ENCODE results near the gene CYB561. TPM values are rescaled to one million over a fixed set of nuclear protein-coding genes. Genes with fewer than 3 reads are reported as not detected.

CYB561 gene
- total RNA-seq, 1 experiment from 2014 or later = 35.1 TPM

DNA sequence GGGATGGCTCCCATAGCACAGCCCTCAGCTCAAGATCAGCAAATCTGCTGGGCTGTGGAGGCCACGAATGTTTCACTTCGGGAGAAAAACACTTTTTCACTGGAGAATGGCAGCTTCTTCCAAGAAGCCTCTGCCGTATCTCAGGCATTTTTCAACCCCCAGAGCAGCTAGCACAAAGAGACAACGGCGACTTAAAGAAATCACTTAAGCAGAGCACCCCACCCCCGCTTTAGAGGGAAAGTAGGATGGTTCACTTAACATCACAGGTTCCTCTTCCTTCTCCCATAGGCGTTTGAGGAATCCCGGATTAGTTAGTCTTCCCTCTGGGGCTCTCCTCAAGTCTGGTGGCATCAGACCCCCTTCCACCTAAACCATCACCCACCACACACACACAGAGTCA lies 27.6 kb downstream of the CYB561 start:
- ATAC-seq (no peak), DNase-seq (ENCODE audit: low spot score) (no peak)
- ChIA-PET CTCF (interaction anchor here (1.1 to 3.8 kb wide), 6 partner anchors 12 to 292 kb away, joined by 3 to 14 read pairs (median 4); no protein-coding TSS in a partner anchor), POLR2A (no interaction called here)
- Mint-ChIP-seq H3K9me3 (no peaks in the 10 kb centered on the region), H3K27me3 (ENCODE audit: low read depth) (no peaks in the 10 kb centered on the region), H3K4me1 (no peaks in the 10 kb centered on the region; the same call in 1 of the 2 replicates), H3K4me3 (no peak overlapping the region), H3K36me3 (peaks cover 4% of the 10 kb centered on the region; the same call in 1 of the 2 replicates), H3K27ac (no peak overlapping the region)
- TF ChIP-seq, protein P1, sequence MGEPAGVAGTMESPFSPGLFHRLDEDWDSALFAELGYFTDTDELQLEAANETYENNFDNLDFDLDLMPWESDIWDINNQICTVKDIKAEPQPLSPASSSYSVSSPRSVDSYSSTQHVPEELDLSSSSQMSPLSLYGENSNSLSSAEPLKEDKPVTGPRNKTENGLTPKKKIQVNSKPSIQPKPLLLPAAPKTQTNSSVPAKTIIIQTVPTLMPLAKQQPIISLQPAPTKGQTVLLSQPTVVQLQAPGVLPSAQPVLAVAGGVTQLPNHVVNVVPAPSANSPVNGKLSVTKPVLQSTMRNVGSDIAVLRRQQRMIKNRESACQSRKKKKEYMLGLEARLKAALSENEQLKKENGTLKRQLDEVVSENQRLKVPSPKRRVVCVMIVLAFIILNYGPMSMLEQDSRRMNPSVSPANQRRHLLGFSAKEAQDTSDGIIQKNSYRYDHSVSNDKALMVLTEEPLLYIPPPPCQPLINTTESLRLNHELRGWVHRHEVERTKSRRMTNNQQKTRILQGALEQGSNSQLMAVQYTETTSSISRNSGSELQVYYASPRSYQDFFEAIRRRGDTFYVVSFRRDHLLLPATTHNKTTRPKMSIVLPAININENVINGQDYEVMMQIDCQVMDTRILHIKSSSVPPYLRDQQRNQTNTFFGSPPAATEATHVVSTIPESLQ (CRISPR knock-in tag; IDR thresholded peaks at IDR 0.05) = no peak
- TF ChIP-seq PRRX2 (CRISPR knock-in tag; IDR thresholded peaks at IDR 0.05) = no peak
- TF ChIP-seq RORB (CRISPR knock-in tag; IDR thresholded peaks at IDR 0.05) = no peak
- TF ChIP-seq, protein P2, sequence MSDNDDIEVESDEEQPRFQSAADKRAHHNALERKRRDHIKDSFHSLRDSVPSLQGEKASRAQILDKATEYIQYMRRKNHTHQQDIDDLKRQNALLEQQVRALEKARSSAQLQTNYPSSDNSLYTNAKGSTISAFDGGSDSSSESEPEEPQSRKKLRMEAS (CRISPR knock-in tag; IDR thresholded peaks at IDR 0.05) = no peak
- no peak for TF ChIP-seq AFF4 (CRISPR knock-in tag; IDR thresholded peaks at IDR 0.05; ENCODE audit: borderline replicate concordance)
- TF ChIP-seq SOX15 (CRISPR knock-in tag; IDR thresholded peaks at IDR 0.05) = no peak
- TF ChIP-seq ZNF138 (CRISPR knock-in tag; conservative IDR thresholded peaks at IDR 0.05) = no peak
- TF ChIP-seq ZNF317 (CRISPR knock-in tag; IDR thresholded peaks at IDR 0.05; ENCODE audit: borderline replicate concordance, low read depth) = no peak
- TF ChIP-seq EMX1 (CRISPR knock-in tag; IDR thresholded peaks at IDR 0.05) = no peak
- TF ChIP-seq CTCF (IDR thresholded peaks at IDR 0.05) = no peak
- no peak for TF ChIP-seq TCF7 (CRISPR knock-in tag; IDR thresholded peaks at IDR 0.05; ENCODE audit: low read depth)
- no peak for TF ChIP-seq TEAD1 (CRISPR knock-in tag; IDR thresholded peaks at IDR 0.05)
- TF ChIP-seq GABPB1 (CRISPR knock-in tag; IDR thresholded peaks at IDR 0.05) = no peak
- no peak for TF ChIP-seq ZMAT4 (CRISPR knock-in tag; IDR thresholded peaks at IDR 0.05)
- no peak for TF ChIP-seq MXD4 (CRISPR knock-in tag; IDR thresholded peaks at IDR 0.05; ENCODE audit: borderline replicate concordance)
- TF ChIP-seq ZSCAN18 (CRISPR knock-in tag; IDR thresholded peaks at IDR 0.05) = no peak
- no peak for TF ChIP-seq NR2C2 (CRISPR knock-in tag; IDR thresholded peaks at IDR 0.05)
- no peak for TF ChIP-seq NR1H2 (CRISPR knock-in tag; IDR thresholded peaks at IDR 0.05)

Measured in WTC11 (cell line).